GM12878 (cell line): ENCODE data around the gene EME2. TPM values are rescaled to one million over a fixed set of nuclear protein-coding genes. Genes with fewer than 3 reads are reported as not detected.

Source experiments
- ASH2L ChIP-seq: fragments of 300-600, 200-600 bp; sonication (generic); IDR thresholded peaks from 2 replicates; pipeline ENCODE4 v1.6.1; 2017; ENCODE audit warnings: low read depth, mild to moderate bottlenecking, borderline replicate concordance
- ATF2 ChIP-seq: IDR thresholded peaks from 2 replicates; pipeline ENCODE4 v1.6.1; 2012; ENCODE audit warnings: low read length, inconsistent platforms
- CBX3 ChIP-seq: fragments of 200-600 bp; sonication (generic); IDR thresholded peaks from 2 replicates; pipeline ENCODE4 v1.6.1; 2016; ENCODE audit warnings: low read depth, borderline replicate concordance
- CHD1 ChIP-seq: IDR thresholded peaks from 2 replicates; pipeline ENCODE4 v1.6.1; 2012; ENCODE audit warnings: low read depth, low read length, improper control_type of control experiment
- CREM ChIP-seq: IDR thresholded peaks from 2 replicates; pipeline ENCODE4 v1.6.1; 2014; ENCODE audit warnings: antibody characterized with exemption, low read depth
- IKZF1 ChIP-seq: fragments of 450-650 bp; conservative IDR thresholded peaks from 2 replicates; pipeline ENCODE4 v1.6.1; 2017; ENCODE audit warnings: antibody characterized with exemption, mild to moderate bottlenecking
- IKZF2 ChIP-seq, 2 experiments: fragments of 450-650 bp; IDR thresholded peaks; 2 replicates each; pipeline ENCODE4 v1.6.1; 2017; ENCODE audit warnings: mild to moderate bottlenecking in 2 of 2, moderate library complexity in 2 of 2
- IRF3 ChIP-seq: fragments of 450-650 bp; IDR thresholded peaks from 2 replicates; pipeline ENCODE4 v1.6.1; 2014; ENCODE audit warnings: mild to moderate bottlenecking
- IRF4 ChIP-seq: IDR thresholded peaks from 2 replicates; pipeline ENCODE4 v1.6.1; 2011; ENCODE audit warnings: low read depth, low read length
- JUNB ChIP-seq: IDR thresholded peaks from 2 replicates; pipeline ENCODE4 v1.6.1; 2016; ENCODE audit warnings: antibody characterized with exemption, mild to moderate bottlenecking
- KDM1A ChIP-seq: fragments of 200-600 bp; sonication (generic); IDR thresholded peaks from 2 replicates; pipeline ENCODE4 v1.6.1; 2016; ENCODE audit warnings: borderline replicate concordance
- MYC ChIP-seq: IDR thresholded peaks from 2 replicates; pipeline ENCODE4 v1.6.1; 2011; ENCODE audit warnings: mild to moderate bottlenecking, low read length, moderate library complexity, inconsistent platforms; ENCODE audit not compliant: insufficient read depth, insufficient replicate concordance, insufficient read length, severe bottlenecking
- PBX3 ChIP-seq: IDR thresholded peaks from 2 replicates; pipeline ENCODE4 v1.6.1; 2011; ENCODE audit warnings: mild to moderate bottlenecking, low read depth, low read length, moderate library complexity; ENCODE audit not compliant: insufficient replicate concordance
- PML ChIP-seq: IDR thresholded peaks from 2 replicates; pipeline ENCODE4 v1.6.1; 2012; ENCODE audit warnings: low read length, inconsistent platforms
- POLR2AphosphoS5 ChIP-seq: IDR thresholded peaks from 2 replicates; pipeline ENCODE4 v1.6.1; 2011; ENCODE audit warnings: mild to moderate bottlenecking, low read length, inconsistent platforms
- RAD51 ChIP-seq: fragments of 450-650 bp; IDR thresholded peaks from 2 replicates; pipeline ENCODE4 v1.6.1; 2016; ENCODE audit warnings: moderate library complexity, mild to moderate bottlenecking, inconsistent platforms
- RCOR1 ChIP-seq: conservative IDR thresholded peaks from 2 replicates; pipeline ENCODE4 v1.6.1; 2012; ENCODE audit warnings: low read depth, low read length, improper control_type of control experiment
- RFX5 ChIP-seq: IDR thresholded peaks from 2 replicates; pipeline ENCODE4 v1.6.1; 2011; ENCODE audit warnings: low read depth, low read length, improper control_type of control experiment
- SREBF1 ChIP-seq: IDR thresholded peaks from 2 replicates; pipeline ENCODE4 v1.6.1; 2012; ENCODE audit warnings: mild to moderate bottlenecking, low read length
- TBL1XR1 ChIP-seq: IDR thresholded peaks from 2 replicates; pipeline ENCODE4 v1.6.1; 2012; ENCODE audit warnings: low read depth, low read length, improper control_type of control experiment
- TCF7 ChIP-seq: IDR thresholded peaks from 2 replicates; pipeline ENCODE4 v1.6.1; 2014; ENCODE audit warnings: antibody characterized with exemption, borderline replicate concordance
- ZBED1 ChIP-seq: IDR thresholded peaks from 2 replicates; pipeline ENCODE4 v1.6.1; 2016; ENCODE audit warnings: borderline replicate concordance
- polyA plus RNA-seq, 11 experiments: library from polyadenylated mRNA; depleted of rRNA in 4 of 11; unstranded in 6 of 11; stranded (reverse) in 5 of 11; fragments of >200 nt; fragmentation: Nextera tagmentation in 4 of 11; fragmentation: Illumina TruSeq in 1 of 11; extraction: Ambion mirVana in 4 of 11; extraction: Trizol in 1 of 11; gene quantifications; 1 replicate in 1 of 11; 2 replicates in 10 of 11; pipeline versions ENCODE4 v1.2.1 to v1.2.3, GENCODE V29; 2011 to 2016; ENCODE audit warnings: inconsistent platforms in 2 of 11, missing spikeins in 2 of 11, low read depth in 1 of 11
- total RNA-seq, 4 experiments: library from RNA; depleted of rRNA in 3 of 4; stranded (reverse); fragments of >200 nt in 3 of 4; fragmentation: Illumina TruSeq in 1 of 4; extraction: Trizol in 1 of 4; gene quantifications; 2 replicates each; pipeline versions ENCODE4 v1.2.1 to v1.2.3, GENCODE V29; 2013 to 2021
- TF ChIP-seq, protein P1 (sequence below): fragments of 450-650 bp; formaldehyde crosslinking; IDR thresholded peaks from 2 replicates; pipeline ENCODE4 v1.5.0; 2022; ENCODE audit warnings: mild to moderate bottlenecking, missing genetic modification characterization
- TF ChIP-seq, protein P2 (sequence below): IDR thresholded peaks from 2 replicates; pipeline ENCODE4 v1.6.1; 2012; ENCODE audit warnings: low read depth, low read length, improper control_type of control experiment

The EME2 gene
- total and polyA plus RNA-seq, 10 of the 15 experiments (the other 5 are each of a cell fraction or from before 2014, with no cell fraction given), result 0.29 to 16.9 (median 4.1) TPM

GRCh38 chr16:1782408-1783264 lies 10.0 kb downstream of the EME2 start, which contains the start of the genes NUBP2 and SPSB3 (continued):
- TF ChIP-seq SREBF1 (no peak), ATF2 (no peak), POLR2AphosphoS5 (peak; percentile 49; the same call in 1 of the 2 replicates), KDM1A (no peak), RFX5 (peak; percentile 43), PML (no peak), JUNB (no peak), IRF3 (peak; percentile 97), RCOR1 (no peak), IRF4 (no peak), CHD1 (no peak), TCF7 (no peak), RAD51 (no peak), IKZF2 (IDR thresholded peaks at IDR 0.05) (no peak), TBL1XR1 (no peak), IKZF1 (peak; percentile 54), CBX3 (no peak), ZBED1 (no peak), PBX3 (peak; percentile 96), CREM (peak; percentile 99), ASH2L (no peak; the same call in 1 of the 2 replicates), MYC (peak; percentile 81)
- TF ChIP-seq, protein P1, sequence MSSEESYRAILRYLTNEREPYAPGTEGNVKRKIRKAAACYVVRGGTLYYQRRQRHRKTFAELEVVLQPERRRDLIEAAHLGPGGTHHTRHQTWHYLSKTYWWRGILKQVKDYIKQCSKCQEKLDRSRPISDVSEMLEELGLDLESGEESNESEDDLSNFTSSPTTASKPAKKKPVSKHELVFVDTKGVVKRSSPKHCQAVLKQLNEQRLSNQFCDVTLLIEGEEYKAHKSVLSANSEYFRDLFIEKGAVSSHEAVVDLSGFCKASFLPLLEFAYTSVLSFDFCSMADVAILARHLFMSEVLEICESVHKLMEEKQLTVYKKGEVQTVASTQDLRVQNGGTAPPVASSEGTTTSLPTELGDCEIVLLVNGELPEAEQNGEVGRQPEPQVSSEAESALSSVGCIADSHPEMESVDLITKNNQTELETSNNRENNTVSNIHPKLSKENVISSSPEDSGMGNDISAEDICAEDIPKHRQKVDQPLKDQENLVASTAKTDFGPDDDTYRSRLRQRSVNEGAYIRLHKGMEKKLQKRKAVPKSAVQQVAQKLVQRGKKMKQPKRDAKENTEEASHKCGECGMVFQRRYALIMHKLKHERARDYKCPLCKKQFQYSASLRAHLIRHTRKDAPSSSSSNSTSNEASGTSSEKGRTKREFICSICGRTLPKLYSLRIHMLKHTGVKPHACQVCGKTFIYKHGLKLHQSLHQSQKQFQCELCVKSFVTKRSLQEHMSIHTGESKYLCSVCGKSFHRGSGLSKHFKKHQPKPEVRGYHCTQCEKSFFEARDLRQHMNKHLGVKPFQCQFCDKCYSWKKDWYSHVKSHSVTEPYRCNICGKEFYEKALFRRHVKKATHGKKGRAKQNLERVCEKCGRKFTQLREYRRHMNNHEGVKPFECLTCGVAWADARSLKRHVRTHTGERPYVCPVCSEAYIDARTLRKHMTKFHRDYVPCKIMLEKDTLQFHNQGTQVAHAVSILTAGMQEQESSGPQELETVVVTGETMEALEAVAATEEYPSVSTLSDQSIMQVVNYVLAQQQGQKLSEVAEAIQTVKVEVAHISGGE (CRISPR knock-in tag), result no peak
- TF ChIP-seq, protein P2, sequence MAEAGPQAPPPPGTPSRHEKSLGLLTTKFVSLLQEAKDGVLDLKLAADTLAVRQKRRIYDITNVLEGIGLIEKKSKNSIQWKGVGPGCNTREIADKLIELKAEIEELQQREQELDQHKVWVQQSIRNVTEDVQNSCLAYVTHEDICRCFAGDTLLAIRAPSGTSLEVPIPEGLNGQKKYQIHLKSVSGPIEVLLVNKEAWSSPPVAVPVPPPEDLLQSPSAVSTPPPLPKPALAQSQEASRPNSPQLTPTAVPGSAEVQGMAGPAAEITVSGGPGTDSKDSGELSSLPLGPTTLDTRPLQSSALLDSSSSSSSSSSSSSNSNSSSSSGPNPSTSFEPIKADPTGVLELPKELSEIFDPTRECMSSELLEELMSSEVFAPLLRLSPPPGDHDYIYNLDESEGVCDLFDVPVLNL, result no peak
